D721Med (cell line): Measurements from ENCODE around the gene HSPBP1.
"Not testable (repeated sequence)": the region's sequence is repeated elsewhere in the genome, so short reads cannot be mapped to it uniquely, and the experiment has no call there.

ENCODE experiments used
- DNase-seq: peaks from one replicate; pipeline ENCODE4 v3.0.0; 2011; ENCODE audit warnings: low spot score; ENCODE audit not compliant: insufficient read length
- FAIRE-seq: peaks from 2 replicates; lab custom pipeline; 2011; peaks lifted over from hg19 to GRCh38; lab: Jason Lieb, UNC
- CTCF ChIP-seq: IDR thresholded peaks from 2 replicates; pipeline ENCODE4 v1.5.1; 2012; ENCODE audit warnings: mild to moderate bottlenecking, control low read depth; ENCODE audit not compliant: insufficient read depth; ENCODE audit errors: missing control alignments

The HSPBP1 gene

DNA sequence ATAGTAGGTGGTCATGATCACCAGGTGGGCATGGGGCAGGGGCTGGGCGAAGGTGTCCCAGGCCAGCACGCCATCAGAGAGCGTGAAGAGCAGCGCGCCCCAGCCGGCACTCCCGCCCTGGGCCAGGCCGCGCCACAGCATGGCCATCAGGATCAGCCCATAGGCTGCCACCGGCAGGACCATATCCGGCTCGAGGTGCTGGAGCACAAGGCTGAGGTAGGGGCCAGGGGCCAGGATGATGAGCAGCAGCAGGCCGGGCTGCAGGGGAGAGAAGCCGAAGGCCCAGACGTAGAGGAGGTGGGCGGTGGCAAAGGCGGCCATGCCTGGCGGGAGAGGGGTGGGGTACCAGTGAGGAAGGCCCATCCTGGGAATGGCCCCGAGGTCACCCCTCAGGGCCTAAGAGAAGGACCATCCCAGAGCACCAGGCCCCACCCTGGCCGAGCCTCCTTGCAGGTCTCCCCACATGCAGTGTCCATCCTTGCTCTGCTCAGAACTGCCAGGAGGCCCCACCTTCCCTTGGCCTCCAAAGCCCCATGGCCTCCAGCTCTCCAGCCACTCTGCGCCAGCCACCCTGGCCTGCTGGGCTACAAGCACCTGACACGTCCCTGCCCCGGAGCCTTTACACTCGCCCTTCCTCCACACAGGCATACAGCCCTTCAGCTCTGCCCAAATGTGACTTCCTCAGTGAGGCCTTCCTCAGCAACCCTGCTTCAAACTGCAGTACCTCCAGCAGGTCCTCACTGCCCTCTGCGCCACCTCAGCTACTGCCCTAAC lies 52.5 kb downstream of the HSPBP1 start:
- no peak for TF ChIP-seq CTCF
- FAIRE-seq = no peak
- DNase-seq = no peak

DNA sequence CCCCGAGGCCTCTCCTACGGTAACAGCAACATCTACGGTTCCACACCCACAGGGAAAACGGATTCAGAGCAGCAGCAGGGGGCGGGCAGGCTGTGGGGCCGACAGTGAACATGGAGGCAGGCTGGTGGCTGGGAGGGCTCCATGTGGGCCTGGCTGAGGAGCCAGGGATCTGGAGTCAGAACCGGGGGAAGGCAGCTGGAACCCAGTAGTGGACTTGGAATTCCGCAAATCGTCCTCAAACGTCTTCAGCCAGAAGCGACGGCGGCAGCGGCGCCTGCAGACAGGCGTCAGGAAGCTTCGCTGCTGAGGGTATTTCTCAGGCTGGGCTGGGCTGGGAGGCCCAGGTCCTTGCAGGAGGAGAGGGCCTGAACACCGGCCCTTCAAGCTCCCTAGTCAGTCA lies 53.1 kb downstream of the HSPBP1 start:
- FAIRE-seq = no peak
- DNase-seq = no peak
- TF ChIP-seq CTCF = no peak

- DNase-seq (no peak), FAIRE-seq (no peak)
- no peak for TF ChIP-seq CTCF
Measured at GRCh38 chr19:55226273-55226672, 53.6 kb downstream of the HSPBP1 start.

DNA sequence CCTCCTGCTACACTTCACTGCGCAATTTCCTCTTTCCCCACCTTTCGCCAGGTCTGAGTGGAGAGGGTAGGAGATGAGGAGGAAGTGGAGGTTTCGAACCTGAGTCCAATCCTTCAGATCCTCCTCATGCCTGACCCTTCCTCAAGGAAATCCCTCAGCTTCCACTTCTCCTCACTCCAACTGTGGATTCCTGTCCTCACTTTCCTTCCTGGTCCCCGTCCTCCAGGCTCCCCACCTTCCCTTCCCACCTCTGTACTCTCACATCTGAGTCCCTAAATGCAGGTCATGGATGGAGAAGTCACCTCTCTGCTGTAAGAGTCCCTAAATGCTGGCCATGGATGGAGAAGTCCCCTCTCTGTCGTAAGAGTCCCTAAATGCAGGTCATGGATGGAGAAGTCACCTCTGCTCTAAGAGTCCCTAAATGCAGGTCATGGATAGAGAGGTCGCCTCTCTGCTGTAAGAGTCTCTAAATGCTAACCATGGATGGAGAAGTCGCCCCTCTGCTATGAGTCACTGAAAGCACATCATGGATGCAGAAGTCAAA lies 54.4 kb downstream of the HSPBP1 start:
- DNase-seq = no peak
- no peak for TF ChIP-seq CTCF
- no peak for FAIRE-seq

DNA sequence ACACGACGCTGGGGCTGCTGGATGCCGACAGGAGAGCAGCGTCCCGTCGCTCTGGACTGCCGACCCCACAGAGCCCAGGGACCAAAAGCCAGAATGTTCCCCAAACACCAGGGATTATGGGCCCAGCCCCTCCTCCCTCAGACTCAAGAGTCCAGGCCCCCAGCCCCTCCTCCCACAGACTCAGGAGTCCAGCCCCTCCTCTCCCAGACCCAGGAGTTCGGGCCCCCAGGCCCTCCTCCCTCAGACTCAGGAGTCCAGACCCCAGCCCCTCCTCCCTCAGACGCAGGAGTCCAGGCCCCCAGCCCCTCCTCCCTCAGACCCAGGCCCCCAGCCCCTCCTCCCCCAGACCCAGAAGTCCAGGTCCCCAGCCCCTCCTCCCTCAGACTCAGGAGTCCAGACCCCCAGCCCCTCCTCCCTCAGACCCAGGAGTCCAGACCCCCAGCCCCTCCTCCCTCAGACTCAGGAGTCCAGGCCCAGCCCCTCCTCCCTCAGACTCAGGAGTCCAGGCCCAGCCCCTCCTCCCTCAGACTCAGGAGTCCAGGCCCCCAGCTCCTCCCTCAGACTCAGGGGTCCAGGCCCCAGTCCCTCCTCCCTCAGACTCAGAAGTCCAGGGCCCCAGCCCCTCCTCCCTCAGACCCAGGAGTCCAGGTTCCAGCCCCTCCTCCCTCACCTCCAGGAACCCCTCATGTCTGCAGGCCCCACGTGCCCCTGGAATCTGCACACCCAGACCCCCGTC lies 55.1 kb downstream of the HSPBP1 start:
- not testable (repeated sequence) for DNase-seq, FAIRE-seq

- no peak for TF ChIP-seq CTCF
- FAIRE-seq = no peak
- DNase-seq = no peak
Measured at GRCh38 chr19:55224038-55224665, 55.8 kb downstream of the HSPBP1 start.

DNA sequence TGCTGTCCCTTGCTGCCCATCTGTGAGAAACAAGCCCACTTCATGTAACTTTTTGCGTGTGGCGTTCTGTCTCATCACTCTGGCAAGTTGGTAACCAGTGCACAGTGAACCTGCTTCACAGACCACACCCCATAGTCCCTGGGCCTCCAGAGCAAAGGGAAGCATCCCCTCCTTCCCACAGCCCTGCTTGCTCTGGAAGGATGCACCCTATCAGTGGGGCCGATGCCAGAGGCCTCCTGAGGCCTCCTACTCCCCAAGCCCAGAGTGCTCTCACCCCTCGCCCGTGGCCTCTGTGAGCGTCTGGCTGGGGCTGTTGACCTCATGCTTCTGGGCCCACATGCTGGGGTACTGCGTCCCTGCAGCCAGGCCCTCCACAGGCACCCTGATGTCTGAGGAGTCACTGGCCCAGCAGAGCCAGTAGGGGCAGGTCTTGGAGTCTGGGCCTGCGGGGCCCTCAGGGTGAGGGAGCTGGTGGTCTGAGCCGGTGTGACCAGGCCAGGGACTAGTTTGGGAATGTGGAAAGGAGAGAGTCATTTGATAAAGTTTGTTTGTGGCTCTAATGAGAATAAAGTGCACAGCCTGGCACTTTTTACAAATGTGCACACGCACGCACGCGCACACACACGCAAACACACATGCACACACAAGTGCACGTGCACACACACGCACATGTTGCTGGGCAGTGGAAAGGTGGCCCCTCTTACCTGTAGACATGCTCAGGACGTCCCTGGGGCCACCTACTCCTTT lies 56.4 kb downstream of the HSPBP1 start:
- DNase-seq = no peak
- no peak for TF ChIP-seq CTCF
- no peak for FAIRE-seq
